ENCODE data around the gene MOBP.

- TF ChIP-seq ZNF561 (tag by site-specific recombination; IDR thresholded peaks at IDR 0.05; ENCODE audit: borderline replicate concordance) (no peak), ZNF600 (tag by site-specific recombination; IDR thresholded peaks at IDR 0.05) (no peak), ZNF292 (tag by site-specific recombination; IDR thresholded peaks at IDR 0.05; ENCODE audit: borderline replicate concordance, low read depth) (no peak), CTCF (tag by site-specific recombination; IDR thresholded peaks at IDR 0.05) (no peak), ZNF274 (IDR thresholded peaks at IDR 0.05; ENCODE audit: low read length) (no peak), ZNF274 (tag by site-specific recombination; IDR thresholded peaks at IDR 0.05; ENCODE audit: borderline replicate concordance) (no peak), ZNF529 (tag by site-specific recombination; IDR thresholded peaks at IDR 0.05; ENCODE audit: insufficient replicate concordance) (no peak), KLF10 (tag by site-specific recombination; IDR thresholded peaks at IDR 0.05) (no peak), ZNF112 (tag by site-specific recombination; IDR thresholded peaks at IDR 0.05) (no peak)
- TF ChIP-seq, protein P1, sequence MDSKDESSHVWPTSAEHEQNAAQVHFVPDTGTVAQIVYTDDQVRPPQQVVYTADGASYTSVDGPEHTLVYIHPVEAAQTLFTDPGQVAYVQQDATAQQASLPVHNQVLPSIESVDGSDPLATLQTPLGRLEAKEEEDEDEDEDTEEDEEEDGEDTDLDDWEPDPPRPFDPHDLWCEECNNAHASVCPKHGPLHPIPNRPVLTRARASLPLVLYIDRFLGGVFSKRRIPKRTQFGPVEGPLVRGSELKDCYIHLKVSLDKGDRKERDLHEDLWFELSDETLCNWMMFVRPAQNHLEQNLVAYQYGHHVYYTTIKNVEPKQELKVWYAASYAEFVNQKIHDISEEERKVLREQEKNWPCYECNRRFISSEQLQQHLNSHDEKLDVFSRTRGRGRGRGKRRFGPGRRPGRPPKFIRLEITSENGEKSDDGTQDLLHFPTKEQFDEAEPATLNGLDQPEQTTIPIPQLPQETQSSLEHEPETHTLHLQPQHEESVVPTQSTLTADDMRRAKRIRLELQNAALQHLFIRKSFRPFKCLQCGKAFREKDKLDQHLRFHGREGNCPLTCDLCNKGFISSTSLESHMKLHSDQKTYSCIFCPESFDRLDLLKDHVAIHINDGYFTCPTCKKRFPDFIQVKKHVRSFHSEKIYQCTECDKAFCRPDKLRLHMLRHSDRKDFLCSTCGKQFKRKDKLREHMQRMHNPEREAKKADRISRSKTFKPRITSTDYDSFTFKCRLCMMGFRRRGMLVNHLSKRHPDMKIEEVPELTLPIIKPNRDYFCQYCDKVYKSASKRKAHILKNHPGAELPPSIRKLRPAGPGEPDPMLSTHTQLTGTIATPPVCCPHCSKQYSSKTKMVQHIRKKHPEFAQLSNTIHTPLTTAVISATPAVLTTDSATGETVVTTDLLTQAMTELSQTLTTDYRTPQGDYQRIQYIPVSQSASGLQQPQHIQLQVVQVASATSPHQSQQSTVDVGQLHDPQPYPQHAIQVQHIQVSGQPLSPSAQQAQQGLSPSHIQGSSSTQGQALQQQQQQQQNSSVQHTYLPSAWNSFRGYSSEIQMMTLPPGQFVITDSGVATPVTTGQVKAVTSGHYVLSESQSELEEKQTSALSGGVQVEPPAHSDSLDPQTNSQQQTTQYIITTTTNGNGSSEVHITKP (tag by site-specific recombination; IDR thresholded peaks at IDR 0.05) = no peak
Observed at GRCh38 chr3:39463269-39463668, 4.2 kb upstream of the MOBP start.

Measured in HEK293 (cell line).